Fibroblast of mammary gland (primary cell): ENCODE measurements around the gene ITPKC.

Experiments
- DNase-seq: peaks from one replicate; pipeline ENCODE4 v3.0.0-alpha.2; 2010; ENCODE audit warnings: low read depth
- H3K4me3 ChIP-seq: 2 replicates; pipeline ENCODE4 v1.5.1; 2011; ENCODE audit warnings: low read depth, mild to moderate bottlenecking, low read length, moderate library complexity; ENCODE audit not compliant: control insufficient read depth
- TF ChIP-seq, protein P1 (sequence below): conservative IDR thresholded peaks from 2 replicates; pipeline ENCODE4 v1.5.1; 2011; ENCODE audit warnings: low read depth, low read length, inconsistent platforms; ENCODE audit not compliant: control insufficient read depth, insufficient read depth

The ITPKC gene

GRCh38 chr19:40755248-40755624 lies 38.3 kb downstream of the ITPKC start:
- TF ChIP-seq, protein P1, sequence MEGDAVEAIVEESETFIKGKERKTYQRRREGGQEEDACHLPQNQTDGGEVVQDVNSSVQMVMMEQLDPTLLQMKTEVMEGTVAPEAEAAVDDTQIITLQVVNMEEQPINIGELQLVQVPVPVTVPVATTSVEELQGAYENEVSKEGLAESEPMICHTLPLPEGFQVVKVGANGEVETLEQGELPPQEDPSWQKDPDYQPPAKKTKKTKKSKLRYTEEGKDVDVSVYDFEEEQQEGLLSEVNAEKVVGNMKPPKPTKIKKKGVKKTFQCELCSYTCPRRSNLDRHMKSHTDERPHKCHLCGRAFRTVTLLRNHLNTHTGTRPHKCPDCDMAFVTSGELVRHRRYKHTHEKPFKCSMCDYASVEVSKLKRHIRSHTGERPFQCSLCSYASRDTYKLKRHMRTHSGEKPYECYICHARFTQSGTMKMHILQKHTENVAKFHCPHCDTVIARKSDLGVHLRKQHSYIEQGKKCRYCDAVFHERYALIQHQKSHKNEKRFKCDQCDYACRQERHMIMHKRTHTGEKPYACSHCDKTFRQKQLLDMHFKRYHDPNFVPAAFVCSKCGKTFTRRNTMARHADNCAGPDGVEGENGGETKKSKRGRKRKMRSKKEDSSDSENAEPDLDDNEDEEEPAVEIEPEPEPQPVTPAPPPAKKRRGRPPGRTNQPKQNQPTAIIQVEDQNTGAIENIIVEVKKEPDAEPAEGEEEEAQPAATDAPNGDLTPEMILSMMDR = no peak
- no peak for DNase-seq
- no peak overlapping the region for H3K4me3 ChIP-seq

DNA sequence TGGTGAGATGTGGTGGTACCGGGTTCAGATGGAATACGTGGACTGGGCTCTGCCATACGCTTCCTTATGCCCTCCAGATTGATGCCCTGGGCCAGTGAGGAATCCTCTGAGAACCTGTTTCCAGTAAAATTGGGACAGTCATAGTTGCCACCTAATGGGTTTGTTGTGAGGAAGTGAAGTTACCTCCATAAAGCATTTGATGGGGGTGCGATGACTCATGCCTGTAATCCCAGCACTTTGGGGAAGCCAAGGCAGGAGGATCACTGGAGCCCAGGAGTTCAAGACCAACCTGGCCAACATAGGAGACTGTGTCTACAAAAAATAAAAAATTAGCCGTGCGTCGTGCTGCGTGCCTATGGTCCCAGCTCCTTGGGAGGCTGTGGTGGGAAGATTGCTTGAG lies 38.9 kb downstream of the ITPKC start:
- TF ChIP-seq, protein P1 = no peak
- no peak overlapping the region for H3K4me3 ChIP-seq
- no peak for DNase-seq

DNA sequence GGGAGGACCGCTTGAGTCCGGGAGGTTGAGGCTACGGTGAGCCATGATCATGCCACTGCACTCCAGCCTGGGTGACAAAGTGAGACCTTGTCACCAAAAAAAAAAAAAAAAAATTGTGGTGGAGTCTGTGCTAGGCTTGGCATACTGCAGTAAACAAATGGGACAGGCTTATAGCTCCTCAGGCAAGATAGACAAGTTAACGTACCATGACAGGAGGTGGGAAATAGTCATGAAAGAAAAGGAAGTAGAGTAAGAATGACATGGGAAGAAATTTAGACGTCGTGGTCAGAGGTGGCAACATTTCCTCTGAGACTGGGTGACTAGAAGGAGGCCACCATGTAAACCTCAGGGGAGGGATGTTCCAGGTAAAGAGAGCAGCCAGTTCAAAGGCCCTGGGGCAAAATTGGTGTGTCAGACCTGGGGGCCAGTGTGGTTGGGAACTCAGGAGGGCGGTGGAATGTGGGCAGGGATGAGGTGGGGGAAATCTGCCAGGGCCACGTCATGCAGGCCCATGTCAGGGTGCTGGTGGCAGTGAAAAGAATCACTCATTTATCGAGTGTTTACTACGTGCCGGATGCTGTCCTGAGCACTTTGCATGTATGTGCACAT lies 39.7 kb downstream of the ITPKC start:
- DNase-seq = no peak
- TF ChIP-seq, protein P1 = no peak
- H3K4me3 ChIP-seq = no peak overlapping the region

DNA sequence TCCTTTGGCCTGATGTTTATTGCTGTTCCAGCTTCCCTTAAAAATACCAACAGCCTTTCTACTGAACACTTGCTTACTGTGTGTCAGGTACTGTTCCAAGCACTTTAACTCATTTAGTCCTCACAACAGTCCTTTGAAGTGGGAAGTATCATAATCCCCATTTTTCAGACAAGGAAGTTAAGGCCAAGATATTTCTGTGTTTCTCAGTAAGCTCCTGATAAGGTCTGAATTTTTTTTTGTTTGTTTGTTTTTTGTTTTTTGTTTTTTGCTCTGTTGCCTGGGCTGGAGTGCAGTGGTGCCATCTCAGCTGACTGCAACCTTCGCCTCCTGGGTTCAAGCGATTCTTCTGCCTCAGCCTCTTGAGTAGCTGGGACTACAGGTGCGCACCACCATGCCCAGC lies 41.6 kb downstream of the ITPKC start:
- TF ChIP-seq, protein P1 = no peak
- H3K4me3 ChIP-seq = no peak overlapping the region
- DNase-seq = no peak

- H3K4me3 ChIP-seq = no peak overlapping the region
- no peak for DNase-seq
- TF ChIP-seq, protein P1 = no peak
These were observed 42.4 kb downstream of the ITPKC start for GRCh38 chr19:40759352-40759751.

GRCh38 chr19:40762754-40763470 lies 46.0 kb downstream of the ITPKC start:
- H3K4me3 ChIP-seq = no peak overlapping the region
- no peak for DNase-seq
- TF ChIP-seq, protein P1 = no peak
